Head of caudate nucleus (tissue), 42 donors: ENCODE results near the gene CLDN6.

Experiments
- DNase-seq, 42 donors: peaks; one replicate each; pipeline versions ENCODE4 v3.0.0 to v3.0.0-alpha.2; 2020 to 2021; ENCODE audit warnings: mixed read lengths in 7 of 42
- intact Hi-C: fragments of 100-400 bp; cut with DNase I; formaldehyde crosslinking; loops from one replicate; pipeline ENCODE4 v1.15.0; 2022

CLDN6 gene

GRCh38 chr16:2968368-2968737, 49.6 kb downstream of the CLDN6 start:
- intact Hi-C loops = no loop called here
- DNase-seq = no peak

GRCh38 chr16:2967721-2968161, 50.2 kb downstream of the CLDN6 start:
- DNase-seq = no peak
- intact Hi-C loops = no loop called here

- DNase-seq = no peak
- intact Hi-C loops = no loop called here
Measured at GRCh38 chr16:2967211-2967631, 50.8 kb downstream of the CLDN6 start.

- intact Hi-C loops = no loop called here
- DNase-seq = no peak
Measured at GRCh38 chr16:2966808-2967191, 51.2 kb downstream of the CLDN6 start.

- intact Hi-C loops = no loop called here
- DNase-seq = no peak
Measured at GRCh38 chr16:2966043-2966807, 51.8 kb downstream of the CLDN6 start.
